ENCODE data around the gene ST8SIA1. TPM values are rescaled to one million over a fixed set of nuclear protein-coding genes. Genes with fewer than 3 reads are reported as not detected.

ST8SIA1 gene
- polyA plus RNA-seq, 4 donors = 5.6 to 6.6 (median 5.9) TPM

DNA sequence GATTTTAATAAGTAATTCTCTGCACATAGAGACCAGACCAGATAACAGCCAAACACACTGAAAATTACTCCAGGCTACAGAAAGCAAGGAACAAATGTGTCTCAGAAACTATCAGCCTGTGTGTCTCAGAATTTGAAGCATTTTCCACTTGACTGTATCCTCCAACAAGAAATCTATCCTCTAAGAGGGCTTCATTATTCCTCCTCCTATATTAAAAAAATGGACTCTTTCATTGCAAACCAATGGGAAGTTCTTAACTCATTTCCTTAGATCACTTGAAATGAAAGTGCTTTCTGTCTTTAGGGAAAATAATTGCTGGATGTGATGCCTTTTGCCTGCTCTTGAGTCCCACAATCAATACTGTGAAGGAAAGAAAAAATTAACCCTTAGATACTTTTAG is 2.3 kb downstream of the ST8SIA1 start:
- no peak for DNase-seq (ENCODE audit: low read depth in 4 of 4, low spot score in 2 of 4)

DNA sequence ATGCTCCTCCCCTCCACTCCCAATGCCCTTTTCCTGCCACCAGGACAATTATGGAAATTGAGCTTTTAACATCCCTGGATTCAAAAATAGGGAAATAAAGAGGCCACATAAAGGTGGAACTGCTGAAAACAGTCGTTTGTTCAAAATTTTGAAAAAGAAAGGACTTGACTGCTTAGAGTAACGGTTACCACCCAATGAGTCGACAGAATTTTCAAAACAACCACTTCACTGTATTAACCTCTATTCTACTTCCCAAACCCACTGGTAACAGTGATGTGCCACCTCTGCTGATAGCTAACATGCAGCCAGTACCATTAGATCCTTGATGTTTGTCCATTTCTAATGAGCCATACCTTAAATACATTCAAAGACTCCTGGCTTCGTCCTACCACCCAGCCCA is 4.9 kb downstream of the ST8SIA1 start:
- no peak for DNase-seq (ENCODE audit: low read depth in 4 of 4, low spot score in 2 of 4)

DNA sequence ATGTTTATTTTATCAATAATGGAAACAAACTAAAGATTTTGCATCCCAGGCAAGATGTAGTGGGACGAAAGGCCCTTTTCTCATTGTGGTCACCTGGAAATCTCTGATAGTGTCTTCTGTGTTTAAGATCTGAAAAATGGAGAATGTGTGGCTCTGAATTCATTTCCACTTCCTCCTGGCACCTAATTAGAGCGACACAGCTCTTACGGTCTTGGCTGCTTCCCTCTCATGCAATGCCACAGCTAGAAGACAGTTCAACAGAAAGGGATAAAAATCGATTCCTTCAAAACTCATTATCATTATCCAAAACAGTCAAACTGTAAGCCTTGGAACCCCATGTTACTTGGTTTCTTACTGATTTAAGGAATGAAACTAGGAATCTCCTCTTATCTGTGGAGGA is 9.3 kb downstream of the ST8SIA1 start:
- no peak for DNase-seq (ENCODE audit: low read depth in 4 of 4, low spot score in 2 of 4)

DNA sequence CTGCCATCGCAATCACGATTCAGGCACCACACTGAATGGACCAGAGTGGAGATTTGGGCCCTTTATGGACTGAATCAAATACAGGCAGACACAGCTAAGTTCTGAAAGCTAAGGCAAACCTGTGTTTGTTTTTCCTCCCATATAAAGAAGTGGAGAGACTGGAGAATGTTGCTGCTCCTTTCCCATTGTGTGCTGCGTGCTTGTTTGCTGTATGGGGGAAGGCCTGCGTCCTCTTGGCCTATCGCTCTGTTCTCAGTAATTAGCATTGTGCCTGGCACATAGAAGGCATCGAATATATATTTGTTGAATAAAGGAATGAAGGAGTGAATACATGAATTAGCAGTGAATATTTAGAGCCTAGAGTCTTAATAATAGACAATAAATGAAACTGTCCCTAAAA is 12.4 kb downstream of the ST8SIA1 start:
- DNase-seq (ENCODE audit: low read depth in 4 of 4, low spot score in 2 of 4) = no peak

DNA sequence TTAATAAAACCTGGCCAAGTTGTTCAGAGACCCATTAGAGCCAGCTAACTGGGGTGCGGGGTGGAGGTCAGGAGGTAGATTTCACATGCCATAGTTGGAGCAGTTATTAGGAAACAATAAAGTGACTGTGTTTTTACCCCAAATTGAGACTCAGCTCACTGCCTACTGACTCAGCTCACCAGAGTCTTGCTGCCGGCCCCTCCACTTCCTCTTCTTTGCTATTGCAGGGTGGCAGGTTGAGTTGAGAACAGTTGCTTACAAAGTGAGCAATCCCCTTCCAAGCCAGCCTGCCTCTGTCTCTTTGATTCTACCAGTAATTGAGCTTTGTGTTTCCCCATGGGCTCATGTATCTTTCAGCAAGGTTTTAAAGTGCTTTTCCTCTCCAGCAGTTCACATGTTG is 12.9 kb downstream of the ST8SIA1 start:
- no peak for DNase-seq (ENCODE audit: low read depth in 4 of 4, low spot score in 2 of 4)

DNA sequence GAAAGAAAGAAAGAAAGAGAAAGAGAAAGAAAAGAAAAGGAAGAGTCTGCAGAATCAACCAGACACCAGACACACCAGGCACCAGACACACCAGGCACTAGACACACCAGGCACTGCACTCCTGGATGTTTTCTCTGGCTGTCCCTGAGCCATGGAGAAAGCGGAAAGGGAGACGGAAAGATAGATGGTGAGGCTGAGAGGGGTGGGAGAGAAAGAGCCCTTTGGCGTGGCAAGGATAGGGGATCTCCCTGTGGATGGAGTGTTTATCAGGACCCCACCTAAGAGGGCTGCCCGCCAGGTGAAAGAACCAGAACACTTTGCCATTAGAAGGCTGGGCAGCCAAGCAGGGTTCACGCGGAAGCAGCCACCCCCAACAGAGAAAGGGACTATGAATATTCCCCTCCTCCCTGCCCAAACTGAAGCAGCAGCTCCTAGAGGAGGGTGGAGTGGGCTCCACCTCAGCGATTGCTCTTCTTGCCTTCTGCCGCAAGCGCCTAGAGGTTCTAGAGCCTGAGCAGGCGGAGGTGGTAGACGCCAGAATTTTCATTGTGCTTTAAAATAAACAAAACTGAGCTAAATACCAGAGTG is 13.4 kb downstream of the ST8SIA1 start:
- DNase-seq (ENCODE audit: low read depth in 4 of 4, low spot score in 2 of 4) = no peak

DNA sequence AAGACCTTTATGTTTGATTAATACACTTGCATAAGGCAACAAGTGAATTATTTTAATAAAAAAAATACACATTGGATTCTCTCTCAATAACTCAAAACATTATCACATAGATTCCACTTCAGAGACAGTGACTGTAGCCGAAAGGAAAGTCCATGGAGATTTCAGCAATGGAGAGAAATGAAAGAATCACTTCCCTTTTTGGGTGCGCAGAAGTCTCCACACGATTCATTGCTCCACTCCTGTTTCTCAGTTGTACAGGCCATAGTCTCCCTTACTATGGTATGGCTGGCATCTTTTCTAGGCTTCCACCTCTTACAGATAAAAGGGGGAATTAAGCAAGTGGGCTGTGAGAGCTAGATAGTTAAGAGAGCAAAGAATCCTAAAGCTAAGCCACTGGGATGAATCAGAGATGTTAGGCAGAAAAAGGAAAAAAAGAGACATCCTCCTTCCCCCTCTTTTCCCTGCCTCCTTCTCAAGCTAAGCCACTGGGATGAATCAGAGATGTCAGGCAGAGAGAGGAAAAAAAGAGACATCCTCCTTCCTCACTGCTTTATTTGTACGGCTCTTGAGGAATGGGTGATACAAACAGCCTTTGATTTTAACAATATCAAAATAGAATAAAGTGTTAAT is 16.3 kb downstream of the ST8SIA1 start:
- DNase-seq (ENCODE audit: low read depth in 4 of 4, low spot score in 2 of 4) = no peak

DNA sequence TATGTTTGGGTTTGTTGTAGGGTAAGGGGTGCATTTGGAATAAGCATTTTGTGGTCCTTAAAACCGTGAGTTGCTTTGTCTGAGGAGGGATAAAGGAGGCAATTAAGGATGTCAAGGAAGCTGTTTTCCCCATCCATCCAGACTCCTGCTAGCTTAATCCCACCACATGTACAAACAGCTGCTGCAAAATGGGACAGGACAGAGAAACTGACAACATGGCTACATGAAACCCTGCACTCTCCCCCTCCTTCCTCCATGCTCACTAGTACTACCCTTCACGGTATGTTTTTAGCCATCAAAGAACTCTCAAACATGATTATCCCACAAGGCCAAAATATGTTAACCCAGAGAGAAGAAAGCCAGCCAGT is 20.6 kb downstream of the ST8SIA1 start:
- no peak for DNase-seq (ENCODE audit: low read depth in 4 of 4, low spot score in 2 of 4)

DNA sequence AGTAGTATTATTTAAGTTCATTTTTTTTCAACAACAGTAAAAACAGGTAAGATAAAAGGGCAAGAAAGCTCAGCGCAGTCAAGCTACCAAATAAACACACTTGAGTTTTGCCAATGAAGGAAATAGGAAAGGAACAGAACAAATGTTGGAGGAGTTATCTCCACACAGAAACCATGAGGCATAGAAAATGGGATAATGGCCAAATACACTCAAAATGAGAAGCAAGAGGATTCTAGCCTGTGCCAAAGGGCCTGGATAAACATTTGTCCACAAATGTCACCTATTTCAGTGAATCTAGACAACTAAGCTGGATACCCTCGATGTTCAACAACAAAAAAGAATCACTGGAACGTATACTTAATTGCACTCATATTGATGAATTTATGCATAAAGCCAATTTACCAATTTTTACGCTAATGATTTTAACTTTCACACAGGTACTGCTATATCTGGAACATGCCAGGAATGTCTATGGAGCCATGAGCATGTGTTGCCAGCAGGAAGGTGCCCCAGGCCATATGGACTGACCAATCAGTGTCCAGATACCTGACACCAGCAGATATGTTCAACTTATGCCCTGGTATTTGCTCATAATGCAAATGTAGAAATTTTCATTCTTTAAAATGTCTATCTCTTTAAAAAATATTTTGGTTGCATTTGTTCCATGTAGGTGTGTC is 21.1 kb downstream of the ST8SIA1 start:
- no peak for DNase-seq (ENCODE audit: low read depth in 4 of 4, low spot score in 2 of 4)

DNA sequence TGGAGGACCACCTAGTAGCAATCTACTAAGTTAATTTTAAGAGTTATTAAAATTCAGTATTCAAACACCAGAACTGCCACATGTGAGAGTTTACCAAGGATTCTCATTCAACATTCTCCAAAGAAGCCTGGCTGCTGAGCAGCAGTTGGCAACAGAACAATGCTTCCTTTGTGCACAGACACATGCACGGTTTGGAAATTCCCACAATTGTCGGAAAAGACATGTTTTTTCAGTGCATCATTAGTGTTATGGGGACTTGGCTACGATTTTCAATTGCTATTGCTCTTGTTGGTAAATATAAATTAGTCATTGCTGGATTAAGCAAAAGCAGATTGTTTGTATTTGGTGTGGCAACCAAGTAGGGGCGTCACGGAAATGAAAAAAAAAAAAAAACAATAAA is 22.2 kb downstream of the ST8SIA1 start:
- DNase-seq (ENCODE audit: low read depth in 4 of 4, low spot score in 2 of 4) = no peak

DNA sequence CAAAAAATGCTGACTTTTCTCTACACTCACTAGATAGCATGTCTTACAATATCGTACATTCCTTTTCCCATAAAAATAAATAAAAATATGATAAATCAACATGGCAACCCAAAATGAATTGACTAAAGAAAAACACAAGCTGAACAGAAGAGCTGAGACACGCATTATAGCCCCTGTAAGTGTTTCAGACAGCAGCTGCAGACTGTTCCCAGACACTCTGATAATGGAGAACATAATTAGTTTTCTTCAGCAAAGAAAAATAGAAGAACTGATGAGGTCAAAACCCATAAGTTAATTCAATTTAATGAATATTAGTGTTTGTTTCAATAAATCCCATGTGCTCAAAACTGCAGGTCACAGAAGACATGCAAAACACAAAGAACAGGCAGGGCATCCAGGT is 23.8 kb downstream of the ST8SIA1 start:
- DNase-seq (ENCODE audit: low read depth in 4 of 4, low spot score in 2 of 4) = no peak

DNA sequence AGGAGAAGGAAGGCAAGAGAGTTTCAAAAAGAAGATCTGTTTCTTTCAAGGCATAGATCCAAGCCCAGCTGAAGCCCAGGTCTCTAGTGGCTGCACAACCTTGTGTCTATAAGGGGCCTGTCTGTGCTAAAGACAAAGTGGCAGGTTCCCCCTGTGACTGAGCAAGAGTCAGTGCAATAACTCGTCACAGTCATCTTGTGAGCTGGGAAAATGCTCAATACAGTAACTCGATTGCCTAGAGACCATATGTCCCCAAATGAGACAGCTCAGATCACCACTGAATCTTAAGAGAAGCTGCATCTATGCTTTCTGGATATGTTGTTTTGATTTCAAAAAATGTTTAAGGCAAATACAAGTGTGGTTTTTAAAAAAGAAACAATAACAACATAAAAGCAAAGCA is 24.2 kb downstream of the ST8SIA1 start:
- no peak for DNase-seq (ENCODE audit: low read depth in 4 of 4, low spot score in 2 of 4)

DNA sequence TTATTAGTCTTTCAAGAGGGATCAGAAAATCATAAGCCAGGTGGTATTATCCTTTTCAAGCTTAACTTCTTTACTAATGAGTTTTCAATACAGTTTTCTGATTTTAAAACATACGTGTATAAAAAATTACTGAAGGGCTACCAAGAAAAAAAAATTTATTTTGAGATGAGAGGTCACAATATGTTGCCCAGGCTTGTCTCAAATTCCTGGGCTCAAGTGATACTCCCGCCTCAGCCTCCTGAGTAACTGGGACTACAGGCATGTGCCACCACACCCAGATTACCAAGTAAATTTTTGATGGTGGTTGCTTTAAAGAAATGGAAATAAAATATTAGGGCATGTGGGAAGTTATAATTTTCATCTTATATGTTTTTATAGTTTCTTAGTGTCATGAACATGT is 26.7 kb downstream of the ST8SIA1 start:
- no peak for DNase-seq (ENCODE audit: low read depth in 4 of 4, low spot score in 2 of 4)

DNA sequence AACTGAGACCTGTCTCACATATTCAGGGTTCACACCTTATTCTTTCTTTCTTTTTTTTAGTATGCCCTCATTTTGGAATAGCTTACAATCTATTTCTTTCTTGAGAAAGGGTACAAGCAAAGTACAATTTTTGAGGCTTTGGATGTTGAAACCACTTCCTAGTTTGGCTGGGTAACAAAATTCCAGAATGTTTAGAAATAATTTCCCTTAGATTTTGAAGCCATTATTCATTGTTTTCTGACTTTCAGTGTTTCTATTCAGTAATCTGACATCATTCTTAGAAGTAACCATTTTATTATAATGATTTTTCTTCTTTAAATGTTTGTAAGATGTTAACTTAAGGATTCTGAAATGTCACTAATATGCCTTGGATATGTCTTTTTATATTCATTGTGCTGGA is 28.2 kb downstream of the ST8SIA1 start:
- DNase-seq (ENCODE audit: low read depth in 4 of 4, low spot score in 2 of 4) = no peak

DNA sequence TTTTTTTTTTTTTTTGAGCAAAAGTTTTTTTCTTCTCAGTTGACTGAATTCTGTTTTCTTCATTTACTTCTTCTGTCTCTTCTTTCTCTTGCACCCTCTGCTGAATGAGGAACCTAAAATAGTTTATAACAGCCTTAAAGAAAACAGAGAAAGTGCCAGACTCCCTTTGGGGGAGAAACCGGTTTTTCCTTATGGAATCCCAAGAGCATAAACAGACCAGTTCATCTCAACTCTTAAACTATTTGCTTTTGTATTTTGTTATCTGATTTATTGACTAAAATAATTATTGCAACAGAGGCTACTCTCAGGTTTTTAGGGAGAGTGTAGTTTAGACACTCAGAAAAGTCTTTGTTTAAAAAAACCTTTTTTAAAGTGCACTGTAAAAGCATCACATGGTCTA is 30.2 kb downstream of the ST8SIA1 start:
- no peak for DNase-seq (ENCODE audit: low read depth in 4 of 4, low spot score in 2 of 4)

DNA sequence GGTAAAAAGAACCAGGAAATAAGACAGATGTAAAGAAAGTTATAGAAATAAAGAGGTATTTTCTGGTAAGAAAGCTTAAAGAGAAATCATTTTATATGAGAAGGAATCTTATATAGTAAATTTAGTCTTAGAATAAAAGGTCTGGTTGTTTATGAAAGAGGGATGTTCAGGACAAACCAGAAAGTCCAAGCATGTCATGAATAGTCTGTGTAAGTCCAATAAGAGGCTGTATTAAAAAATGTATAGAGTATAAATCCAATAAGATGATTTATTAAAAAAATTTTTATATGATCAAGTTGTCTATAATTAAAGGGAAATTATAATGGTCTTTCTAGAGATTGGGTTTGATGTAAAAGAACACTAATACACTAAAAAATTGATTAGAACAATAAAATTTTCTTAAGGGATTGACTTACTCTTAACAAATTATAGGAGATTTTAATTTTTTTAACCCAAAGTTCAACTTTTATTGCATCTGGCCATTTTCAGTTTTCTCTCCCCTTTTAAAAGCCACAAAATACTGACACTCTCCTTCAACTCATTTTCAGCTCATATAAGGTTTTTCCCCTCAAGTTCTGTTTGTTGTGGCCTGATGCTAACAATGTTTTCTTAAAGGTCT is 35.1 kb downstream of the ST8SIA1 start:
- no peak for DNase-seq (ENCODE audit: low read depth in 4 of 4, low spot score in 2 of 4)

DNA sequence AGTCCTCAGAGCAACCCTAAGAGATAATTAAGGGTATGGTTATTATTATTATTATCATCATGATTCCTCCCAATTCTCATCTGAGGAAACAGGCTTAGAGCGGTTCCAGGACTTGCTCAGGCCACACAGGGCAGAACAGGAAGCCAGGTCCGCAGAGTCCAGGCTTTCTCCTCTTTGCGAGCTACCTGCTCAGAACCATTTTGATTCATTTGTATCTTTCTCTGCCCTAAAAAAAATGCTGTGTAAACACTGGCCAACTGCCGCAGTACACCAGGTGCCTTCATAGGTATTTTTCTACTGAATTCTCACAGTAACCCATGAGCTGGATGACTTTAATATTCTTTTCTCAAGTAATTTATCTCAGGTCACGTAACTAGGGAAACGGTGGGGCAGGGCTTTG is 45.3 kb downstream of the ST8SIA1 start:
- no peak for DNase-seq (ENCODE audit: low read depth in 4 of 4, low spot score in 2 of 4)

DNA sequence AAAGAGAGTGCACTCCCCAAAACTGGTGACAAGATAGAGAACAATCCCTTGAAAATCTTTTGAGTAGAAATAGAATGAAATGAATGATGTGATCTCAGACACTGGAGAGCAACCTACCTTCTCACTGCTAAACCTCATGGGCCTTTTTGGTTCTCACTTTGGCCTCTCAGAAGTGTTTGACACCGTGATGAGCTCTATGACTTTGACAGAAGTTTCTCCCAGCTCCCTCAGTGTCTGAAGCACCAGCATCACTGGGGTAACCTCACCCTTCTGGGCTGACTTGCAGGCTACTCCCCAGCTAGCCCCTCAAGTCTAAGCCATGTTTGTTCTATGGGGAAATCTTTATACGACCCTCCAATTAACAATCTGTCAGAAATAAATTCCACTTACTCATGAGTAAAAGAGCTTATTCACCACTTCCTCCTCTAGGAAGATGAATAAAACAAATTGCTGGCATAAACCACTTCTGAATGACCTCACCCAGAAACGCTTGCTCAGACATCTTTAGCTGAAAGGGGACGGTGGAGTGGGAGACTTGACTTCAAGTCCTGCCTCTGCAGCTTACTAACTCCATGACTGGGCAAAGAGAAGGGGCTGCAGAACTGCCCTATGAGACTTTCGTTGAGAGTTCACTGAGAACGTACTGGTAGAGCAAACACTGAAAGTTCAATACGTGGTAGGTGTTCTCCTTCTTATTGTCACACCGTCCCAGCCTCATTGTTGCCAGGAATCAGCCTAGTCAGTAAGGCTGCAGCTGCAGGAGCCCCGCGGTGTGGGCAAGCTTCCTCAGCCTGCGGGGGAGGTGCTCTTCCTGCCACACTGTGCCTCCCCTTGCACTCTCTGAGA is 46.5 kb downstream of the ST8SIA1 start:
- DNase-seq (ENCODE audit: low read depth in 4 of 4, low spot score in 2 of 4) = no peak

DNA sequence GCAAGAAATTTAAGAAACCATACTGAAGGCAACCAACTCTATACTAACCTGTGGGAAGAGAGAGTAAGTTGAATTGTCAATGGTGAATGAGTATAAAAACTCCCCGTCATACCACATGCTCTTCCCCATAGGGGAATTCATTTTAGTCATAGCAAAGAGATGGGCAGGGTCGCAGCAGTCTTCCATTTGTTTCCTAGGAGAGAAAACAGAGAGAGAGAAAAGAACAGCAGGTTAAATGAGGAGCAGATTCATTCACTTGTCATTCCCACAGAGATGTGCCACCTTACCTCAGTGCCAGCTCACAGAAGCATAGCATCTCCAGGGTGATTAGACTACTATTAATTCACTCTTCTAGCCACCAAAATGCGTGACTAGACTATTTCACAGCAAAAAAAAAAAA is 47.4 kb downstream of the ST8SIA1 start:
- DNase-seq (ENCODE audit: low read depth in 4 of 4, low spot score in 2 of 4) = no peak

DNA sequence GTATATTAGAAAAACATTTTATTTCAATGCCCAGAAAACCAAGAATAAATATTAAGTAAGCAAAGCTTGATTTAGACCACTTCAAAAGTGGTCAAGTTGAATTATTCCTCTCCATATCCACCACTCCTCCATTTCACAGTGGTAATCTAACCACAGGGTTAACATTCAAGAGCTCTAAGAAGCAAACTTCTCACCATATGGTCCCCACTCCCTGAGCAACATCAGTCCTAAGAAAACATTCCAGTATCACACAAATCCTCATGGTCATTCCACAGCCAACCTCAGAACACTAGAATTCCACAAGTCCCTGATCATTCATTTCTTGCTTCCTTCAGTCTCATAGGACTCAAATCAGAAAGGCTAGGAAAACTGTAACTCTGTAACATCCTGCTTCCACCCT is 47.9 kb downstream of the ST8SIA1 start:
- DNase-seq (ENCODE audit: low read depth in 4 of 4, low spot score in 2 of 4) = no peak

DNA sequence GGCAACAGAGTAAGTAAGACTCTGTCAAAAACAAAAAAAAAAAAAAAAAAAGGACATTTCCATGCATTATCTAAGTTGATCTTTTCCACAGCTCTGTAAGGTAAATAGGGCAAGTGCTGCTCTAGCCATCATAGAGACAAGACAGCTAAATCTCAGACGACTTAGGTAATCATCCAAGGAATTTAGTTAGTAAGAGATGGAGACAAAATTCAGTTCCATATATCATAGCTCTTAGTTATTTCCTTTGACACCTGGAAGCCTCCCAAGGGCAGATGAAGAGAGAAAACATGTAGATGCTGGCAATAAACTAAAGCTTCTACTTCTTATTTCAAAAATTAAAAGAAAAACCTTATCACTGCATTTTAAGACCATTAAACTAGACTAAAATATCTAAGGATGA is 48.7 kb downstream of the ST8SIA1 start:
- DNase-seq (ENCODE audit: low read depth in 4 of 4, low spot score in 2 of 4) = no peak

Data from left renal cortex interstitium (tissue), 4 donors.